H4 (cell line): Measurements from ENCODE around the gene LTB4R2. TPM values are rescaled to one million over a fixed set of nuclear protein-coding genes. Genes with fewer than 3 reads are reported as not detected.
"Not testable (repeated sequence)": the region's sequence is repeated elsewhere in the genome, so short reads cannot be mapped to it uniquely, and the experiment has no call there.

ENCODE experiments used
- DNase-seq: peaks from one replicate; pipeline ENCODE4 v3.0.0-alpha.2; 2015; ENCODE audit warnings: low spot score
- total RNA-seq: library from RNA; depleted of rRNA; stranded (reverse); fragments of >200 nt; shearing (Covaris generic); gene quantifications from 2 replicates; pipeline ENCODE4 v1.2.3, GENCODE V29; 2014

Gene LTB4R2
- total RNA-seq, 1 experiment from 2014 or later, result 0.33 TPM

- no peak for DNase-seq
Observed at GRCh38 chr14:24317141-24317928, 7.4 kb downstream of the LTB4R2 start.

- DNase-seq, result no peak
Observed at GRCh38 chr14:24321212-24321975, 11.5 kb downstream of the LTB4R2 start.

- no peak for DNase-seq
Observed at GRCh38 chr14:24322672-24323071, 12.7 kb downstream of the LTB4R2 start.

- no peak for DNase-seq
Observed at GRCh38 chr14:24323341-24323740, 13.4 kb downstream of the LTB4R2 start.

DNA sequence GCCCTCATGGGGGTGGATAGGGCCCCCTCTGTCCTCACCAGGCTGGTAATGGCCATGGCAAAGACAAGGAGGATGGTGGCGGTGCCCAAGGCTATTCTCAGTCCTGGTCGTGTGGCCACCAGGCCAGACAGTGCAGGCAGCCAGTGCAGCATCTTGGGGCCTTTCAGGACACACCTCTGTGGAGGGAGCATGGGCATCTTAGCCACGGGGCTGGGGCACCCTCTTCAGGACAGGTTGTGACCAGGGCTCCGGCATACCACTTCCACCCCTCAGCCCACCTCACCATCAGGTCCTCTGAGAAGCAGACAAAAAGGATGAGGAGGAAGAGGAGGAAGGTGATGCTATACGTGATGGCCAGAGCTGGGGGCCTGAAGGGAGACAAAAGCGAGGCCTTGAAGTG, 14.1 kb downstream of the LTB4R2 start:
- DNase-seq, result no peak

DNA sequence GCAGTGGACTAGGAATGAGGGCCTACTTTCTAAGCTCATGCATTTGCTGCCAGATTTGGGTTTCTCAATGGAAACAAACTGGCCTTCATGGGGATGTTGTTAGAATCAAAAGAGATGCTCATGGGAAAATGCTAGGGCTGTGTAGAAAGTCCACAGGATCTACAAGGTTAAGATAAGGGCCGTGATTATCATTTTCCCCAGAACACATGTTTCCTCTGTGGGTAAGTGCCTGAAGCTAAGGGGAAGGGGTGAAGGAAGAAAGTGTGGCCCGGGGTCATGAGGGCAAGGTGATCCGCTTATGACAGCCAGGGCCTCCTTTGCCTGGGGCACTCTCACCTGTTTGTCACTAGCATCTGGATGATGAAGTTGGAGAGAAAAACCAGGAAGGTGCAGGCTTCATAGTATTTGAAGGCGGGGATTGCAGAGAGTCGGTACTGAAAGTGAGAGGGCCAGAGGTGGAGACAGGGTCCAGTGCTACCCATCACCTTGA, 15.1 kb downstream of the LTB4R2 start:
- no peak for DNase-seq

DNA sequence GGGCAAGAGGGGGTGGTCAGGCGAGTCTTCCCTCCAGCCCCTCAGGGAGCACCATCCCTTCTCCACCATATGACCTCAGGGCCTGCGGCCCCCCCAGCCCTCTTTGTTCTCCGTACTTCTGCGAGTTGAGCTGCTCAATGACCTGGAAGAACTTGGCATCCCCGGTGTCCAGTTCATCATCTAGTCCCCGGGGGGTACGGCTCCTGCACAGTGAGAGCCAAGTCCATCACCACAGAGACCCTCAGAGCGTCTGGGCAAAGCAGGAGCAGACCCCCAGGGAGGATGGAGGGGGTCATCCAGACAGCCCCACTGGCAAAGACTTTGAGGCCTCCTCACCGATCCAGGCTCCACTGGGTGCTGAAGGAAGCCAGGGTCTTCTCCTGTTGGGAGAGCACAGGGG, 16.0 kb downstream of the LTB4R2 start:
- no peak for DNase-seq

DNA sequence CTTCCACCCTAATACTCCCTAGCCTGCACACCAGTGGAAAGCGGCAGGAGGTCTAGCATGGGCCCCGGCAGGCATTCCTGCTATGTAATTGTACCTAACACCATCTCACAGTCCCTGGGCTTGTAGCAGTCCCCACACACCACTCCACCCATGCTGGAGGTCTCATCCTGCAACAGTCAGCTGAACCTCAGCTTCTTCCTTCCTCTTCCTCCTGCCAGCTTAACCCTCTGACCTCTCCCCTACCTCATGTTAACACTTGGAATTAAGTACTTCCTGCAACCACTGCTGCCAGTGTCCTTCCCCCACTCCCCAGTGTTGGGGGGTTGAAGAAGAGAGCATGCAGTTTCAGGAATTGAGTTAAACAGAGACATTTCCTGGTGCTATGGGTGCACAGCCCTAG, 17.4 kb downstream of the LTB4R2 start:
- DNase-seq, result no peak

GRCh38 chr14:24327914-24328313, 18.0 kb downstream of the LTB4R2 start:
- DNase-seq, result not testable (repeated sequence)

- DNase-seq, result no peak
Observed at GRCh38 chr14:24329073-24329663, 19.2 kb downstream of the LTB4R2 start.

- no peak for DNase-seq
Observed at GRCh38 chr14:24329736-24330135, 19.8 kb downstream of the LTB4R2 start.

DNA sequence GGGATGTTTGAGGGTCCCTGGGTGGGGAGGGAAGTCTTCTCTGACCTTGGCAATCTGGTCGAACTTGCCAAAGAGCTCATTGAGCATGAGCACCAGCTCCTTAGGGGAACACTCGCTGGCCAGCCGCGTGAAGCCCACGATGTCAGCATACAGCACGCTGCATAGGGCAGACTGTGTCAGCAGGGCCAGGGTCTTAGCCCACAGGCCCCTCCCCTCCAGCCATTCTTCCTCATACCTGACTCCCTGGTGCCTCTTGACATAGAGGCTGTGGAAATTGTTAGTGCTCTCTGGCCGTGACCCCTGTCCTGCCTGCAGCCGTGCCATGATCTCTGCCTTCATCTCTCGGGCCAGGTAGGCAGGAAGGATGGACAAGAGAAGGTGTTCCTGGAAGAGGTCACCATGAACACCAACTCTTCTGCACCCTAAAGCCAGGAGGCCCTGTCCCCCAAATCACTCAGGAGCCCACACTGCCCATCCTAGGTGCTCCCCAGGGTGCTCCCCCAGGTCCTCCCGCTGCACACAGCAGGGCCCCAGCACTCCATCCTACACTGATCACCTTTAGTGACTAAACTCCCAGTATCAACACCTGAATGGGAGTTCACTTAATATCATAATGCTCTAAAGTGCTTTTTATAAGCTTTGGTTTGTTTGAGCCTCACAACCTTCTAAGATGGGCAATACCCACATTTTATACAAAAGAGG, 21.2 kb downstream of the LTB4R2 start:
- no peak for DNase-seq

GRCh38 chr14:24331731-24332267, 21.9 kb downstream of the LTB4R2 start:
- no peak for DNase-seq

GRCh38 chr14:24332268-24332993, 22.5 kb downstream of the LTB4R2 start:
- DNase-seq, result peak; percentile 67

DNA sequence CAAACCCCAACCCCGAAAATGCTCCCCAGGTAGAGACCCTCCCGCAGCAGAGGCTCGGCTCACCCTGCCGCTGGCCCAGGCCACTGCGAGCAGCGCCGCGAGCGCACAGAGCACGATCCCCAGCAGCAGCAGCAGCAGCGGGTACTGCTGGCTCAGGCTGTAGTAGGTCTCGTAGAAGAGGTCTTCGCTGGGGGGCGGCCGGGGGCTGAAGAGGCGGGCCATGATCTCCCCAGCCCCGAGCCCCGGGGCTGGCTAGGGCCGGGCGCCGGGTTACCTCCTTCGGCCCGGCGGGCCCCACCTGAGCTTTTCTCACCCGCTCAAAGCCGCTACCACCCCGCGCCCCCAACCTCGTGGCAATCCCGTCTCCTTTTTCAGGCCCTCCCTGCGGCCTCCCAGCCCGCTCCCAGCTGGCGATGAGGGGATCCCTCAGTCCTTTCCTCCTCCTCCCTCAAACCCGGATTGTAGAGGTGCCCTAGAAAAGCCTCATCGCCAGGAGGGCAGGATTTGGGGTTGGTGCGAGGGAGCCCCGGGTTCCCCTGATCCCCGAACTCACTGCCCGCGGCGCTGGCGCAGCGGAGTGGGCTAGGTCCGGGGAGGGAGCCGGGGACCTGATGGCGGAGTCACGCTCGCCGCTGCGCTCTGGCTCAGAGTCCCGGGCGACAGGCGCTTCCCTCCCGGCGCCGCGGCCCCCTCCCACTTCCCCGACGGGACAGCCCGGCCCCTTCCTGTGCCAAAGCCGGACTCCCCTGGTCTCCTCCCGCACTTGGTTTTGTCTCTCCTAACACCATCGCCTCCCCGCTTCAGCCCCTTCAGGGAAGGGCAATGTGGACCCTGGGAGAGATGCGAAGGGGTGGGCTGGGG, 24.7 kb downstream of the LTB4R2 start, which contains the start of gene ADCY4:
TSS of gene ADCY4 (minus strand) at position 641 of the 861 bp plus-strand sequence. CDS start at position 222, 419 bp downstream.
- no peak for DNase-seq

DNA sequence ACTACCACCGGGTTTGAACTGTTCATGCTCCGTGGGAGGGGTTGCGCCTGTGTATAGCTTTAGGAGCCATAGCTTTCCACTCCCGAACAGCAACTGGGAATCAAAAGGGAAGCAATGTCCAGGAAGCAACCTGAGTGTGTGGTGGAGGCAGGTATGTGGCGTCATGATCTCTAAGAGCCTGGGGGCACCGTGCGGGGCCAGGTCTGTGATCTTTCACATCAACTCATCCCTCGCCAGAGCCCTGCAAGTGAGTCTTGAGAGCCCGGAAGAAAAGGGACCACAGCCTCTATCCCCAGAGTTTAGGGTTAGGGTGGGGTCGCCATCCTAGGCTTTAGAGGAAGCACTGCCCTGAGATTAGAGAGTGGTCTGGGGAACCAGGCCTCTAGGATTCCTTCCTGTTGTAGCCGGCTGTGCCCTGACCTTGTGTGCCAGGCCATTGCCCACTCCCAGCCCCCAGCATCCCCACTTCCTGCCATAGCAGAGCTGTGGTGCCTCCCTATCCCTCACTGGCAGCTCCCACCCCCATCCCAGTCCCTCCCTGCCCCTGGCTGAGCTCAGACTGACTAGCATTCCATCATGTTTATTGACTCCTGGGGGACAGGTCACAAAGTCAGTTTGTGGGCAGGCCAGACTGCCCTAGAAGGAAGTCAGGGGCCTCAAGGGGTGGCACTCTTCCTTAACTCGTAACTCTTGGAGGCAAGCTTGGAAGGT, 25.7 kb downstream of the LTB4R2 start:
- no peak for DNase-seq

DNA sequence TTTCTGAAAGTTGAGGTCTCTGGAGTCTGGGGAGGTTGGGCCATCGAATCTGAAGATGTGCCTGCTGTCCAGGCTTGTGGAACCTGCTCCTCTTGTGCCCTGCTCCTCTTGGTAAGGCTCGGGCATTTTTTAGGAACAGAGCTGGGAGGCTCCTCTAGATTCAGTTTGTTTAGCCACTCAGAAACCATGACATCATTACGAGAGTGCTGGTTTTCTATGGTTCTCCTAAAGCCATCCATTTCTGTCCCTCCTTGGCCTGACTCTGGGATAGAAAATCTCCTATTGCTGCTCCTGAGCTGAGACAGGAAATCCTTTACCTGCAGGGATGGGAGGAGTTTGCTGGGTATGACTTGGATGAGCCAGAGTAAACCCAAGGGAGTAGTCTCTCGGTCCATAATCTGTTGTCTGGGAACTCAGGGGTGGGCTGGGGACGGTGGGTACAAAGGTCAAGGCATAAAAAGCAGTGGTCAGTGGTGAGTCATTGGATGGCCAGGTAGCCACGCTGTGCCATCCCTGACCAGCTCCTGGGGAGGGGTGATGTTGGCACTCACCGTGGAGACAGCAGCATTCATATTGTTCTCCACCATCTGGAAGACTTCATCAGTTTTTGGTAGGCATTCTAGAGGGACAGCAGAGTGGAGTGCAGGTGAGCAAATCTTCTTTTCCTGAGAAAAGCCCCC, 27.3 kb downstream of the LTB4R2 start:
- no peak for DNase-seq

GRCh38 chr14:24337824-24338175, 27.9 kb downstream of the LTB4R2 start:
- no peak for DNase-seq

GRCh38 chr14:24338843-24339242, 28.9 kb downstream of the LTB4R2 start:
- DNase-seq, result no peak
